ENCODE results near the gene GTSE1. TPM values are rescaled to one million over a fixed set of nuclear protein-coding genes. Genes with fewer than 3 reads are reported as not detected.

Gene GTSE1
- total and polyA plus RNA-seq, 2 experiments from 2014 or later = 6.1 to 8.0 TPM

DNA sequence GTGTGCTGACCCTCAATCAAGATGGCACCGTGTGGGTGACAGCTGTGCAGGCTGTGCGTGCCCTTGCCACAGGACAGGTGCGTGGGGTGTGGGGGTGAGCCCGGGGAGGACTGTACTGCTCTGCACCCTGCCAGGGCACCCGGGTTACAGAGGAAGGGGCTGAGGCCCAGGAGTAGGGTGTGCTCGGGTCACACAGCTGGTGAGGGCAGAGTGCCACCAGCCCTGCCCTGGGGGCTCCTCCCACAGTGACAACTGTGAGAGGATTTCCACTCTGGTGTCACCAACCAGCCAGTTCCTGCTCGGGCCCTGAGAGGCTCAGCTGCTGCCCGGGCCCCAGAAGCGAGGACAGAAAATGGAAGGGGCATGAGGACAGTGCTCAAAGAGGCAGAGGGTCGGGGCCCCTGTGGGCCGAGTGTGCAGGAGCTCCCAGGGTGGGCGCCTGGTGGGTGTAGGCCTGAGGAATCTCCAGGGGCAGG is 59.4 kb downstream of the GTSE1 start:
- Histone ChIP-seq H3K27ac (no peak overlapping the region), H3K9me3 (ENCODE audit: low read depth) (no peaks in the 10 kb centered on the region), H3K36me3 (ENCODE audit: low read depth) (no peaks in the 10 kb centered on the region; the same call in 1 of the 2 replicates), H3K4me2 (ENCODE audit: unreplicated experiment) (no peak overlapping the region), H3K4me1 (ENCODE audit: insufficient read depth) (no peaks in the 10 kb centered on the region), H3F3A (ENCODE audit: insufficient read depth) (0 out of 2 replicates have a peak, but pooled peaks cover 8% of the 10 kb centered on the region), H3K27me3 (replicated peaks; ENCODE audit: insufficient read depth) (no peaks in the 10 kb centered on the region), H3K9me2 (ENCODE audit: insufficient read depth) (no peaks in the 10 kb centered on the region), H2AFZ (no peak overlapping the region), H3K4me3 (no peak overlapping the region), H3K9ac (no peak overlapping the region), H3K79me2 (ENCODE audit: insufficient read depth) (no peaks in the 10 kb centered on the region), H4K20me1 (ENCODE audit: insufficient read depth) (no peaks in the 10 kb centered on the region)
- DNase-seq = no peak
- TF ChIP-seq EZH2phosphoT487 (IDR thresholded peaks at IDR 0.05; ENCODE audit: insufficient read depth, low read depth) = no peak
- no peak for TF ChIP-seq EZH2 (IDR thresholded peaks at IDR 0.05; ENCODE audit: insufficient read depth, poor library complexity, severe bottlenecking)
- WGBS, 2 experiments (ENCODE audit: low coverage in 1 of 2, low lambda C conversion rate in 2 of 2, missing lambda C conversion rate in 2 of 2) = 73 to 83% methylated on average over 11 to 12 of the region's 12 CpGs
- in situ Hi-C loops (cut with MboI) = loop anchor here (10.0 kb wide), 1 partner anchor 189 kb away; no protein-coding TSS in a partner anchor

DNA sequence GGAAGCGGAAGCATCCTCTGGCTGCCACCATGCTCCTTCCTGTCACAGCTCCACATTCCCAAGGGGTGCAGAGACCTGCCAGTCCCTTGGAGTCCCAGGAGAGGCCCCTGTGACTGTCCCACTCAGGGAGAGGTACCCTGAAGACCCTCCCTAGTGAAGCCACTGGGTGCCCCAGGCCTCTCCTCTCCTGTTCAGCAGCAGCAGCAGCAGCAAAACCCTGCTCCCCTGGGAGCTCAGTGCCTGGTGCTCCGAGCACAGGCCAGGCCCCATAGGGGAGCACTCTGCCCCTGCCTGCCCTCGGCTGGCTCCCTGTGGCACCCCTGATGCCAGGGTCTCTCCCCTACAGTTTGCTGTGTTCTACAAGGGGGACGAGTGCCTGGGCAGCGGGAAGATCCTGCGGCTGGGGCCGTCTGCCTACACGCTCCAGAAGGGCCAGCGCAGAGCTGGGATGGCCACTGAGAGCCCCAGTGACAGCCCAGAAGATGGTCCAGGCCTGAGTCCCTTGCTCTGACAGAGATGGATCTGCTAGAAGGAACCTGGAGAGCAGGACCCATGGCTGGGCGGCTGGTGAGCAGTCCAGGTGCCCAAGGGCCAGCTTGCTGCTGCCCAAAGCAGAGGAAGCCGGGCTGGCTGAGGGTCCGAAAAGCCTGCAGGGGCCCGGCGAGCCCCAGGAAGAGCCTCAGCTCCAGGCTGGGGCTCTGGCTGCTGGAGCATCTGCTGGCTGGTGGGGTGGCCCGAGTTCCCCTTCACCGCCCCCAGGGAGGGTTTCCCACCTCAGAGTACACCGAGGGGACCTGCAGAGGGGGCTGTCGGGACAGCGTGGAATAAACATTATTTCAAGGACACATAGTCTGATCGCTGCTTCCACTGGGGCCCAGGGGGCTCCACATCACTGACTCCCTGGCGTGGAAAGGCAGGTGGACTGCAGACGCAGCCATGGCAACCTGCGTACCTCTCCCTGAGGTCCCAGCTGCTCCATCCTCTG is 60.1 kb downstream of the GTSE1 start:
- 89 to 95% methylated on average over 21 to 23 of the region's 23 CpGs for WGBS, 2 experiments (ENCODE audit: low coverage in 1 of 2, low lambda C conversion rate in 2 of 2, missing lambda C conversion rate in 2 of 2)
- peaks cover 15% of the 10 kb centered on the region; the same call in 1 of the 2 replicates for H3F3A ChIP-seq (ENCODE audit: insufficient read depth)
- in situ Hi-C loops (cut with MboI) = loop anchor here (10.0 kb wide), 1 partner anchor 188 kb away; no protein-coding TSS in a partner anchor
- H2AFZ ChIP-seq = no peak overlapping the region
- no peaks in the 10 kb centered on the region for H3K9me2 ChIP-seq (ENCODE audit: insufficient read depth)
- no peaks in the 10 kb centered on the region for H3K9me3 ChIP-seq (ENCODE audit: low read depth)
- H3K27me3 ChIP-seq (replicated peaks; ENCODE audit: insufficient read depth) = no peaks in the 10 kb centered on the region
- H4K20me1 ChIP-seq (ENCODE audit: insufficient read depth) = no peaks in the 10 kb centered on the region
- H3K9ac ChIP-seq = no peak overlapping the region
- no peaks in the 10 kb centered on the region for H3K4me1 ChIP-seq (ENCODE audit: insufficient read depth)
- TF ChIP-seq EZH2 (IDR thresholded peaks at IDR 0.05; ENCODE audit: insufficient read depth, poor library complexity, severe bottlenecking) (no peak), EZH2phosphoT487 (IDR thresholded peaks at IDR 0.05; ENCODE audit: insufficient read depth, low read depth) (no peak)
- H3K4me3 ChIP-seq = no peak overlapping the region
- H3K79me2 ChIP-seq (ENCODE audit: insufficient read depth) = no peaks in the 10 kb centered on the region
- no peak for DNase-seq
- H3K36me3 ChIP-seq (ENCODE audit: low read depth) = no peaks in the 10 kb centered on the region; the same call in 1 of the 2 replicates
- H3K27ac ChIP-seq = no peak overlapping the region
- no peak overlapping the region for H3K4me2 ChIP-seq (ENCODE audit: unreplicated experiment)

DNA sequence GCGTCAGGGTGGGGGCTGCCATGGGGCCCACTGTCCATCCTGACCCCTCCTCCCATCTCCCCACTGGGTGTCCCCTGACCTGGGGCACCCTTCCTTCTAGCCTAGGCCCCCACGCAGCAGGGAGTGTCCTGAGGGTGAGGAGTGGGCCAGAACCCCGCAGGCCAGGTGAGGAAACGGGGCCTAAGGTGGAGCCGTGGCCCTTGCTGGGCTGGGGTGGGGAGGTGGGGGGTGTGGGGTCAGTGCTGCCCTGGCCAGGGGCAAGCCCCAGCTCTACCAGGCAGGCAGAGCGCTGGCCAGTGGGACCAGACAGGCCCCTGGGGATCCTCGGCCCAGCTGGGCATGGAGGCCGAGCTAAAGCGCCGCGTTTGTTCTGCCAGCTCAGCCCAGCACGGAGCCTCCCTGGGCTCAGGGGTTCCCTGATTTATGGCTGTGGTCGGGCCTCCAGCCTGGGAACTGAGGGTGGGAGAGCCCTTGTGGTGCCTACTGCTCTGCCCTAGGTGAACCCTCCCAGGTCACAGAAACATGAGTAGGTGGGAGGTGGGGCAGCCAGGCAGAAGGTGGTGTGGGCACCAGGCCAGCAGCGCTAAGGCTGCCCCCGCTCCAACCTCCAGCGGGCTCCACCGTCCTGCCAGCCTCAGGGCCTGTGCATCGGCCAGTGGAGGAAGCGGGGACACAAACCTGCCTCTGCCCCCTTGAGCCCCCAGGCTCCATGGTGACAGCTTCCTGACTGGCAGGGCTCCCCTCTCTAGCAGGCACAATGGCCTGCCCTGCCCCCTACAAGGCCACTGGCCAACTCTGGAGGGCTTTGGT is 61.2 kb downstream of the GTSE1 start:
- H3K9me3 ChIP-seq (ENCODE audit: low read depth) = no peaks in the 10 kb centered on the region
- H3K27me3 ChIP-seq (replicated peaks; ENCODE audit: insufficient read depth) = no peaks in the 10 kb centered on the region
- no peak for DNase-seq
- TF ChIP-seq EZH2phosphoT487 (IDR thresholded peaks at IDR 0.05; ENCODE audit: insufficient read depth, low read depth) (no peak), EZH2 (IDR thresholded peaks at IDR 0.05; ENCODE audit: insufficient read depth, poor library complexity, severe bottlenecking) (no peak)
- H3K4me1 ChIP-seq (ENCODE audit: insufficient read depth) = no peaks in the 10 kb centered on the region
- H3K4me3 ChIP-seq = no peak overlapping the region
- H3K36me3 ChIP-seq (ENCODE audit: low read depth) = no peaks in the 10 kb centered on the region
- H3K4me2 ChIP-seq (ENCODE audit: unreplicated experiment) = no peak overlapping the region
- H3K9me2 ChIP-seq (ENCODE audit: insufficient read depth) = no peaks in the 10 kb centered on the region
- H4K20me1 ChIP-seq (ENCODE audit: insufficient read depth) = no peaks in the 10 kb centered on the region
- H3K27ac ChIP-seq = no peak overlapping the region
- H3K79me2 ChIP-seq (ENCODE audit: insufficient read depth) = no peaks in the 10 kb centered on the region
- in situ Hi-C loops (cut with MboI) = loop anchor here (10.0 kb wide), 1 partner anchor 187 kb away; no protein-coding TSS in a partner anchor
- WGBS, 2 experiments (ENCODE audit: low coverage in 1 of 2, low lambda C conversion rate in 2 of 2, missing lambda C conversion rate in 2 of 2) = 91 to 92% methylated on average over 11 to 15 of the region's 19 CpGs
- H3F3A ChIP-seq (ENCODE audit: insufficient read depth) = peaks cover 15% of the 10 kb centered on the region; the same call in 1 of the 2 replicates
- H3K9ac ChIP-seq = no peak overlapping the region
- H2AFZ ChIP-seq = no peak overlapping the region

GRCh38 chr22:46358766-46359165 is 62.1 kb downstream of the GTSE1 start:
- Histone ChIP-seq H3K36me3 (ENCODE audit: low read depth) (no peaks in the 10 kb centered on the region), H3K27ac (no peak overlapping the region), H4K20me1 (ENCODE audit: insufficient read depth) (no peaks in the 10 kb centered on the region), H3K9me2 (ENCODE audit: insufficient read depth) (no peaks in the 10 kb centered on the region), H3K4me3 (no peak overlapping the region), H3K79me2 (ENCODE audit: insufficient read depth) (no peaks in the 10 kb centered on the region), H3K27me3 (replicated peaks; ENCODE audit: insufficient read depth) (no peaks in the 10 kb centered on the region), H3K9me3 (ENCODE audit: low read depth) (no peaks in the 10 kb centered on the region), H3K4me2 (ENCODE audit: unreplicated experiment) (no peak overlapping the region), H3F3A (ENCODE audit: insufficient read depth) (peaks cover 15% of the 10 kb centered on the region; the same call in 1 of the 2 replicates), H2AFZ (no peak overlapping the region), H3K9ac (no peak overlapping the region), H3K4me1 (ENCODE audit: insufficient read depth) (no peaks in the 10 kb centered on the region)
- no peak for DNase-seq
- no peak for TF ChIP-seq EZH2phosphoT487 (IDR thresholded peaks at IDR 0.05; ENCODE audit: insufficient read depth, low read depth)
- no peak for TF ChIP-seq EZH2 (IDR thresholded peaks at IDR 0.05; ENCODE audit: insufficient read depth, poor library complexity, severe bottlenecking)
- in situ Hi-C loops (cut with MboI) = loop anchor here (10.0 kb wide), 1 partner anchor 186 kb away; no protein-coding TSS in a partner anchor
- 87 to 97% methylated on average over 5 to 6 of the region's 6 CpGs for WGBS, 2 experiments (ENCODE audit: low coverage in 1 of 2, low lambda C conversion rate in 2 of 2, missing lambda C conversion rate in 2 of 2)
